HCT116 (cell line): ENCODE measurements around the gene PAN3. TPM values are rescaled to one million over a fixed set of nuclear protein-coding genes. Genes with fewer than 3 reads are reported as not detected.

Experiments
- ATAC-seq: fragments of 200-7000 bp; cut with Tn5 transposase; 2 replicates; pipeline ENCODE4 v1.9.1; 2020; ENCODE audit warnings: mild to moderate bottlenecking, moderate library complexity
- BruUV-seq: library from RNA; stranded (reverse); fragments of 400-500 nt; replicated peaks from 2 replicates; lab custom pipeline; 2021; lab: Mats Ljungman, UMichigan
- CTCF ChIA-PET: fragments of 300-600 bp; sonication (Branson Sonifier 250); formaldehyde crosslinking; loops from one replicate; lab custom pipeline; 2021; ENCODE audit warnings: antibody characterized with exemption; lab: Charles Lee
- POLR2A ChIA-PET: fragments of 300-600, 350-600 bp; sonication (Branson Sonifier 250); formaldehyde crosslinking; loops from one replicate; lab custom pipeline; 2021; ENCODE audit warnings: antibody characterized with exemption; lab: Charles Lee
- RAD21 ChIA-PET, 2 experiments: fragments of 300-600 bp; sonication (Branson Sonifier 250); formaldehyde crosslinking; loops; one replicate each; lab custom pipeline; 2023; ENCODE audit warnings: low total read pairs in 2 of 2; ENCODE audit not compliant: uncharacterized antibody in 2 of 2, unreplicated experiment in 2 of 2, low non-redundant PET in 1 of 2; lab: Charles Lee
- DNase-seq: peaks from one replicate; pipeline ENCODE4 v3.0.0-alpha.2; 2010; ENCODE audit warnings: low read depth, low spot score
- H2AFZ ChIP-seq: fragments of 200-600 bp; shearing (Covaris generic), sonication (generic); 2 replicates; pipeline ENCODE4 v1.6.1; 2017; ENCODE audit warnings: low read depth, mixed run types, mixed read lengths, antibody characterized with exemption, low read length; ENCODE audit not compliant: poor library complexity, severe bottlenecking
- H3K27ac ChIP-seq: 2 replicates; pipeline ENCODE4 v1.5.1; 2012; ENCODE audit warnings: low read depth, low read length
- H3K27me3 ChIP-seq: fragments of 200-600 bp; sonication (generic); 2 replicates; pipeline ENCODE4 v1.6.1; 2016; ENCODE audit warnings: mixed run types, low read length, mixed read lengths; ENCODE audit not compliant: insufficient read depth
- H3K36me3 ChIP-seq, 2 experiments: fragments of 200-500 bp in 1 of 2; fragments of 200-600 bp in 1 of 2; sonication (Bioruptor generic) in 1 of 2; sonication (generic) in 1 of 2; 2 replicates each; pipeline versions ENCODE4 v1.5.1 to v1.6.1; 2014 to 2016; ENCODE audit warnings: low read length in 2 of 2, inconsistent platforms in 1 of 2, mixed read lengths in 1 of 2, mixed run types in 1 of 2; ENCODE audit not compliant: insufficient read depth in 2 of 2, control insufficient read depth in 1 of 2
- H3K4me1 ChIP-seq, 2 experiments: fragments of 200-600 bp in 1 of 2; sonication (generic) in 1 of 2; 2 replicates each; pipeline versions ENCODE4 v1.5.1 to v1.6.1; 2012 to 2017; ENCODE audit warnings: low read length in 2 of 2, inconsistent platforms in 1 of 2, mild to moderate bottlenecking in 1 of 2, mixed read lengths in 1 of 2, mixed run types in 1 of 2, moderate library complexity in 1 of 2; ENCODE audit not compliant: insufficient read depth in 2 of 2, control insufficient read depth in 1 of 2
- H3K4me2 ChIP-seq: fragments of 200-600 bp; sonication (generic); 2 replicates; pipeline ENCODE4 v1.6.1; 2017; ENCODE audit warnings: mixed run types, low read length, mixed read lengths
- H3K4me3 ChIP-seq, 2 experiments: fragments of 200-600 bp in 1 of 2; sonication (generic) in 1 of 2; replicated peaks in 1 of 2; 2 replicates each; pipeline ENCODE4 v1.5.1; 2011 to 2016; ENCODE audit warnings: low read length in 2 of 2, control low read depth in 1 of 2, low read depth in 1 of 2, mild to moderate bottlenecking in 1 of 2, mixed read lengths in 1 of 2, mixed run types in 1 of 2
- H3K79me2 ChIP-seq: fragments of 200-600 bp; sonication (generic); 2 replicates; pipeline ENCODE4 v1.6.1; 2017; ENCODE audit warnings: mild to moderate bottlenecking, mixed run types, low read length, moderate library complexity, mixed read lengths; ENCODE audit not compliant: insufficient read depth
- H3K9ac ChIP-seq: fragments of 200-600 bp; sonication (generic); 2 replicates; pipeline ENCODE4 v1.6.1; 2016; ENCODE audit warnings: low read length, mixed read lengths
- H3K9me2 ChIP-seq: fragments of 200-600 bp; sonication (generic), shearing (Covaris generic); 2 replicates; pipeline ENCODE4 v1.6.1; 2017; ENCODE audit warnings: mixed run types, mild to moderate bottlenecking, moderate library complexity; ENCODE audit not compliant: insufficient read depth
- H3K9me3 ChIP-seq, 2 experiments: fragments of 200-500 bp in 1 of 2; fragments of 200-600 bp in 1 of 2; sonication (Bioruptor generic) in 1 of 2; sonication (generic) in 1 of 2; 2 replicates each; pipeline ENCODE4 v1.6.1; 2014 to 2017; ENCODE audit warnings: low read length in 2 of 2, mixed read lengths in 2 of 2, inconsistent platforms in 1 of 2, low read depth in 1 of 2, mild to moderate bottlenecking in 1 of 2, mixed run types in 1 of 2, moderate library complexity in 1 of 2; ENCODE audit not compliant: control insufficient read depth in 1 of 2, insufficient read depth in 1 of 2
- H4K20me1 ChIP-seq: fragments of 200-600 bp; sonication (generic), shearing (Covaris generic); 2 replicates; pipeline ENCODE4 v1.6.1; 2017; ENCODE audit warnings: mixed run types, mild to moderate bottlenecking, moderate library complexity; ENCODE audit not compliant: insufficient read depth
- EZH2phosphoT487 ChIP-seq: fragments of 200-600 bp; IDR thresholded peaks from 2 replicates; pipeline ENCODE4 v1.6.1; 2018; ENCODE audit warnings: antibody characterized with exemption, borderline replicate concordance
- FOSL1 ChIP-seq: IDR thresholded peaks from 2 replicates; pipeline ENCODE4 v1.6.1; 2012; ENCODE audit warnings: low read depth
- POLR2A ChIP-seq: IDR thresholded peaks from 2 replicates; pipeline ENCODE4 v1.7.0; 2011; ENCODE audit warnings: borderline replicate concordance; ENCODE audit not compliant: insufficient read depth, insufficient read length; ENCODE audit errors: extremely low read depth
- RAD21 ChIP-seq: IDR thresholded peaks from 2 replicates; pipeline ENCODE4 v1.6.1; 2012; ENCODE audit warnings: low read depth, mild to moderate bottlenecking
- SIN3A ChIP-seq: IDR thresholded peaks from 2 replicates; pipeline ENCODE4 v1.6.1; 2012; ENCODE audit warnings: low read depth
- ZNF274 ChIP-seq: fragments of 200-500 bp; sonication (Bioruptor generic); IDR thresholded peaks from 2 replicates; pipeline ENCODE4 v1.6.1; 2014; ENCODE audit warnings: mild to moderate bottlenecking, low read depth, low read length, inconsistent platforms
- intact Hi-C: fragments of 100-400 bp; cut with micrococcal nuclease; formaldehyde crosslinking; loops from 2 replicates; pipeline ENCODE4 v1.10.0; 2022
- total RNA-seq: library from RNA; stranded (reverse); gene quantifications from one replicate; pipeline ENCODE4 v1.2.1, GENCODE V29; 2021; ENCODE audit not compliant: unreplicated experiment
- TF ChIP-seq, protein P1 (sequence below): IDR thresholded peaks from 2 replicates; pipeline ENCODE4 v1.6.1; 2011; ENCODE audit warnings: mild to moderate bottlenecking, low read length, moderate library complexity; ENCODE audit not compliant: insufficient replicate concordance; ENCODE audit errors: extremely low read depth

Gene PAN3
- total RNA-seq, 1 experiment from 2014 or later, result 30.1 TPM

DNA sequence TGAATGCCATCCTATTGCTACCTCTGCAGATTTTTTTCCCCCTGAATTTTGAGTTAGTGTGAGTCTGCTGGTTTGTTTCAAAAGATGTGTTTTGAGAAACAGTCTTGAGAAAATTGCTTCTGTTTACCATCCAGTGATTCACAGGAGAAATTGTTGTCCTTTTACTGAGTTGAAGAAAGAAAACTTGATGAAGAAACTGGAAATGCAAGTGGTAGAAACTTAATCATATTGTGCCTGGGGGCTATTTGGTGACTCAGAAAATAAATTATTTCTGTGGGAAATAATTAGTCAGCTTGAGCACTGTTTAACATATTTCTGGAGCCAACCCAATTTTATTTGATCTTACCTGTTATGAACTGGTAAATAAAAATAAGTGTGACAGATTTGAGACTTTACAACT lies 35.4 kb downstream of the PAN3 start:
- no peak for TF ChIP-seq ZNF274
- TF ChIP-seq POLR2A, result no peak
- TF ChIP-seq SIN3A, result no peak
- TF ChIP-seq, protein P1, sequence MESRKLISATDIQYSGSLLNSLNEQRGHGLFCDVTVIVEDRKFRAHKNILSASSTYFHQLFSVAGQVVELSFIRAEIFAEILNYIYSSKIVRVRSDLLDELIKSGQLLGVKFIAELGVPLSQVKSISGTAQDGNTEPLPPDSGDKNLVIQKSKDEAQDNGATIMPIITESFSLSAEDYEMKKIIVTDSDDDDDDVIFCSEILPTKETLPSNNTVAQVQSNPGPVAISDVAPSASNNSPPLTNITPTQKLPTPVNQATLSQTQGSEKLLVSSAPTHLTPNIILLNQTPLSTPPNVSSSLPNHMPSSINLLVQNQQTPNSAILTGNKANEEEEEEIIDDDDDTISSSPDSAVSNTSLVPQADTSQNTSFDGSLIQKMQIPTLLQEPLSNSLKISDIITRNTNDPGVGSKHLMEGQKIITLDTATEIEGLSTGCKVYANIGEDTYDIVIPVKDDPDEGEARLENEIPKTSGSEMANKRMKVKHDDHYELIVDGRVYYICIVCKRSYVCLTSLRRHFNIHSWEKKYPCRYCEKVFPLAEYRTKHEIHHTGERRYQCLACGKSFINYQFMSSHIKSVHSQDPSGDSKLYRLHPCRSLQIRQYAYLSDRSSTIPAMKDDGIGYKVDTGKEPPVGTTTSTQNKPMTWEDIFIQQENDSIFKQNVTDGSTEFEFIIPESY, result no peak
- TF ChIP-seq RAD21, result no peak
- TF ChIP-seq EZH2phosphoT487, result no peak
- no peaks in the 10 kb centered on the region for H3K9me2 ChIP-seq
- CTCF ChIA-PET, result no interaction called here
- H3K79me2 ChIP-seq, result peaks cover 22% of the 10 kb centered on the region
- H3K4me3 ChIP-seq, result no peak overlapping the region
- no peak overlapping the region for H3K27ac ChIP-seq
- peaks cover 0 to 2% of the 10 kb centered on the region in 2 experiments; a peak in 1 of 4 replicates for H3K36me3 ChIP-seq
- no peaks in the 10 kb centered on the region for H3K9me3 ChIP-seq
- no peaks in the 10 kb centered on the region for H3K27me3 ChIP-seq
- DNase-seq (no peak), ATAC-seq (no peak)
- H3K4me2 ChIP-seq, result no peak overlapping the region
- no peaks in the 10 kb centered on the region for H4K20me1 ChIP-seq
- POLR2A ChIA-PET, result no interaction called here
- BruUV-seq, result no TSS peak
- H2AFZ ChIP-seq, result no peak overlapping the region
- RAD21 ChIA-PET, result no interaction called here
- peaks cover 3 to 7% of the 10 kb centered on the region in 2 experiments; a peak in 2 of 4 replicates for H3K4me1 ChIP-seq
- intact Hi-C loops, result no loop called here
- H3K9ac ChIP-seq, result no peak overlapping the region

DNA sequence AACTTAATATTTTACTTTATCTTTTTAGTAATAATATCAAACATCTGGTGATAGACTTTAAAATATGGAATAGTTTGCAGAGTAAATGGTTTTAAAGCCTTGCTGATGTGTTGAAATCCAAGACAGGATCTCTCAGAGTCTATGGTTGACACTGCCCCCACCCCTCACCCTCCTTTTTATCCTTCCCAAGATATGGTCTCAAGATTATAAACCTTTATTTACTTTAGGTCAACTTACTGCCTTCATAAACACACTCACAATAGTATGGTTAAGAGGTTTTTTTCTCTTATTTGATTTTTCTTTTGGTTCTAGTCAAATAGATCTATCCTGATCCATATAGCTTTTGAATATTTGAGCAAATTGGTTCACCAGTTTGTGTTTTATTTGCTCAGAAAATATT lies 39.0 kb downstream of the PAN3 start:
- BruUV-seq, result no TSS peak
- intact Hi-C loops, result no loop called here
- no peak for ATAC-seq

More for the DNA sequence above, 39.0 kb downstream of the PAN3 start:
- Histone ChIP-seq H3K27ac (no peak overlapping the region), H2AFZ (no peak overlapping the region), H3K36me3 (peaks cover 0 to 2% of the 10 kb centered on the region in 2 experiments; a peak in 1 of 4 replicates), H3K79me2 (peaks cover 4% of the 10 kb centered on the region), H3K9me2 (no peaks in the 10 kb centered on the region), H3K9ac (no peak overlapping the region), H4K20me1 (no peaks in the 10 kb centered on the region), H3K27me3 (no peaks in the 10 kb centered on the region), H3K4me2 (no peak overlapping the region), H3K9me3 (no peaks in the 10 kb centered on the region), H3K4me1 (peaks cover 3 to 9% of the 10 kb centered on the region in 2 experiments; a peak in 2 of 4 replicates), H3K4me3 (no peak overlapping the region)
- no peak for DNase-seq
- ChIA-PET CTCF (no interaction called here), RAD21 (no interaction called here), POLR2A (no interaction called here)
- TF ChIP-seq FOSL1, result no peak
